Ishikawa (cell line): Measurements from ENCODE around the gene VCAN.

Source experiments
- CEBPB ChIP-seq: IDR thresholded peaks from 2 replicates; pipeline ENCODE4 v1.6.1; 2012
- CREB1 ChIP-seq: IDR thresholded peaks from 2 replicates; pipeline ENCODE4 v1.6.1; 2012; ENCODE audit warnings: low read depth
- EGR1 ChIP-seq: IDR thresholded peaks from 2 replicates; pipeline ENCODE4 v1.6.1; 2012
- EP300 ChIP-seq: IDR thresholded peaks from 2 replicates; pipeline ENCODE4 v1.6.1; 2012; ENCODE audit warnings: borderline replicate concordance
- FOXM1 ChIP-seq: IDR thresholded peaks from 2 replicates; pipeline ENCODE4 v1.6.1; 2012; ENCODE audit warnings: low read depth, borderline replicate concordance
- MAX ChIP-seq: IDR thresholded peaks from 2 replicates; pipeline ENCODE4 v1.6.1; 2012
- NFIC ChIP-seq: IDR thresholded peaks from 2 replicates; pipeline ENCODE4 v1.6.1; 2012
- RAD21 ChIP-seq: IDR thresholded peaks from 2 replicates; pipeline ENCODE4 v1.6.1; 2012; ENCODE audit warnings: low read depth
- REST ChIP-seq: IDR thresholded peaks from 2 replicates; pipeline ENCODE4 v1.6.1; 2012; ENCODE audit warnings: low read depth, mild to moderate bottlenecking
- TAF1 ChIP-seq: IDR thresholded peaks from 2 replicates; pipeline ENCODE4 v1.6.1; 2012; ENCODE audit warnings: low read depth, mild to moderate bottlenecking
- TCF12 ChIP-seq: IDR thresholded peaks from 2 replicates; pipeline ENCODE4 v1.6.1; 2012; ENCODE audit warnings: low read depth
- TEAD4 ChIP-seq: IDR thresholded peaks from 2 replicates; pipeline ENCODE4 v1.6.1; 2012
- USF1 ChIP-seq: IDR thresholded peaks from 2 replicates; pipeline ENCODE4 v1.6.1; 2012
- YY1 ChIP-seq: IDR thresholded peaks from 2 replicates; pipeline ENCODE4 v1.6.1; 2012; ENCODE audit warnings: low read depth
- ZBTB7A ChIP-seq: IDR thresholded peaks from 2 replicates; pipeline ENCODE4 v1.6.1; 2012; ENCODE audit warnings: low read depth

Gene VCAN

GRCh38 chr5:83555263-83555662 is 83.7 kb downstream of the VCAN start:
- TF ChIP-seq NFIC: no peak

GRCh38 chr5:83556190-83556589 is 84.6 kb downstream of the VCAN start:
- TF ChIP-seq USF1 (no peak), CREB1 (no peak), YY1 (no peak), NFIC (no peak), TCF12 (no peak)

GRCh38 chr5:83559118-83559785 is 87.7 kb downstream of the VCAN start:
- TF ChIP-seq MAX (no peak), RAD21 (no peak), USF1 (no peak), YY1 (no peak), FOXM1 (no peak), REST (no peak), ZBTB7A (no peak), CREB1 (no peak), TCF12 (no peak), NFIC (no peak), EGR1 (no peak), TAF1 (no peak), EP300 (no peak), CEBPB (no peak), TEAD4 (no peak)

- TF ChIP-seq TCF12: no peak
- no peak for TF ChIP-seq YY1
- TF ChIP-seq FOXM1: no peak
- no peak for TF ChIP-seq RAD21
- no peak for TF ChIP-seq ZBTB7A
- TF ChIP-seq TAF1: no peak
- no peak for TF ChIP-seq TEAD4
Observed at GRCh38 chr5:83562071-83562606, 90.6 kb downstream of the VCAN start.

- TF ChIP-seq CREB1: no peak
- TF ChIP-seq FOXM1: no peak
- TF ChIP-seq REST: no peak
- no peak for TF ChIP-seq TCF12
- no peak for TF ChIP-seq MAX
- no peak for TF ChIP-seq EP300
- TF ChIP-seq TEAD4: no peak
- TF ChIP-seq ZBTB7A: no peak
- TF ChIP-seq YY1: no peak
- no peak for TF ChIP-seq CEBPB
- no peak for TF ChIP-seq RAD21
- TF ChIP-seq USF1: no peak
Observed at GRCh38 chr5:83562791-83563557, 91.4 kb downstream of the VCAN start.

- TF ChIP-seq ZBTB7A (no peak), FOXM1 (no peak), CREB1 (no peak), CEBPB (no peak), TCF12 (no peak), EGR1 (no peak), TEAD4 (no peak), EP300 (no peak), NFIC (no peak), USF1 (no peak), TAF1 (no peak), REST (no peak)
Observed at GRCh38 chr5:83563631-83564030, 92.1 kb downstream of the VCAN start.
